ENCODE results near the gene TSPEAR. TPM values are rescaled to one million over a fixed set of nuclear protein-coding genes. Genes with fewer than 3 reads are reported as not detected.
"Not testable (repeated sequence)": the region's sequence is repeated elsewhere in the genome, so short reads cannot be mapped to it uniquely, and the experiment has no call there.

Gene TSPEAR
- total RNA-seq, 1 donor from 2014 or later = 0.13 TPM

- no peak for DNase-seq (ENCODE audit: low read depth in 2 of 2)
Measured at GRCh38 chr21:44550807-44551206, 160.6 kb downstream of the TSPEAR start.

GRCh38 chr21:44550285-44550684, 161.1 kb downstream of the TSPEAR start:
- DNase-seq (ENCODE audit: low read depth in 2 of 2) = not testable (repeated sequence)

GRCh38 chr21:44549525-44550211, 161.7 kb downstream of the TSPEAR start:
- DNase-seq (ENCODE audit: low read depth in 2 of 2) = no peak

GRCh38 chr21:44548922-44549321, 162.4 kb downstream of the TSPEAR start:
- DNase-seq (ENCODE audit: low read depth in 2 of 2) = no peak

GRCh38 chr21:44548381-44548780, 163.0 kb downstream of the TSPEAR start:
- no peak for DNase-seq (ENCODE audit: low read depth in 2 of 2)

- no peak for DNase-seq (ENCODE audit: low read depth in 2 of 2)
Measured at GRCh38 chr21:44547656-44548331, 163.6 kb downstream of the TSPEAR start.

GRCh38 chr21:44544566-44544965, 166.8 kb downstream of the TSPEAR start:
- DNase-seq (ENCODE audit: low read depth in 2 of 2) = no peak

GRCh38 chr21:44542716-44543115, 168.7 kb downstream of the TSPEAR start:
- DNase-seq (ENCODE audit: low read depth in 2 of 2) = no peak

GRCh38 chr21:44540741-44541288, 170.6 kb downstream of the TSPEAR start:
- DNase-seq (ENCODE audit: low read depth in 2 of 2) = no peak

GRCh38 chr21:44539991-44540666, 171.2 kb downstream of the TSPEAR start, which contains the start of gene KRTAP10-1:
TSS of gene KRTAP10-1 (minus strand) at chr21:44540195. CDS start at chr21:44540150, 45 bp downstream.
- no peak for DNase-seq (ENCODE audit: low read depth in 2 of 2)

GRCh38 chr21:44539046-44539445, 172.3 kb downstream of the TSPEAR start:
- DNase-seq (ENCODE audit: low read depth in 2 of 2) = no peak

GRCh38 chr21:44537930-44538911, 173.2 kb downstream of the TSPEAR start:
- DNase-seq (ENCODE audit: low read depth in 2 of 2) = no peak

GRCh38 chr21:44535963-44536362, 175.4 kb downstream of the TSPEAR start:
- DNase-seq (ENCODE audit: low read depth in 2 of 2) = no peak

GRCh38 chr21:44534688-44535087, 176.7 kb downstream of the TSPEAR start:
- no peak for DNase-seq (ENCODE audit: low read depth in 2 of 2)

GRCh38 chr21:44533891-44534627, 177.3 kb downstream of the TSPEAR start:
- DNase-seq (ENCODE audit: low read depth in 2 of 2) = no peak

GRCh38 chr21:44533121-44533890, 178.1 kb downstream of the TSPEAR start:
- DNase-seq (ENCODE audit: low read depth in 2 of 2) = no peak

GRCh38 chr21:44532712-44533111, 178.7 kb downstream of the TSPEAR start:
- no peak for DNase-seq (ENCODE audit: low read depth in 2 of 2)

GRCh38 chr21:44531606-44532564, 179.5 kb downstream of the TSPEAR start:
- no peak for DNase-seq (ENCODE audit: low read depth in 2 of 2)

Measured in dermis microvascular lymphatic vessel endothelial cell (primary cell).